CD4-positive, alpha-beta T cell treated with Interleukin-15 for 1 hour (primary cell): Measurements from ENCODE around the gene BCAP29.
A peak's percentile ranks its signal among the peaks of the same experiment; 100 is the strongest.
"Not testable (repeated sequence)": the region's sequence is repeated elsewhere in the genome, so short reads cannot be mapped to it uniquely, and the experiment has no call there.

Experiments
- DNase-seq: peaks from one replicate; pipeline ENCODE4 v3.0.0-alpha.2; 2020

Gene BCAP29

GRCh38 chr7:107579885-107580715 lies at the start of gene BCAP29:
Gene BCAP29 (plus strand): TSS chr7:107580246. CDS start chr7:107580773, 527 bp downstream.
- peak; percentile 68 for DNase-seq

- DNase-seq: no peak
Observed at GRCh38 chr7:107530751-107531150, 49.3 kb upstream of the BCAP29 start.

- DNase-seq: no peak
Observed at GRCh38 chr7:107534139-107534538, 45.9 kb upstream of the BCAP29 start.

GRCh38 chr7:107537228-107537627 lies 42.8 kb upstream of the BCAP29 start:
- DNase-seq: not testable (repeated sequence)

- DNase-seq: no peak
Observed at GRCh38 chr7:107538001-107538400, 42.0 kb upstream of the BCAP29 start.

GRCh38 chr7:107543338-107543993 lies 36.6 kb upstream of the BCAP29 start:
- no peak for DNase-seq

- DNase-seq: no peak
Observed at GRCh38 chr7:107544848-107545591, 35.0 kb upstream of the BCAP29 start.

- no peak for DNase-seq
Observed at GRCh38 chr7:107551936-107552335, 28.1 kb upstream of the BCAP29 start.

- DNase-seq: no peak
Observed at GRCh38 chr7:107555893-107556292, 24.2 kb upstream of the BCAP29 start.

- DNase-seq: no peak
Observed at GRCh38 chr7:107559864-107560263, 20.2 kb upstream of the BCAP29 start.

GRCh38 chr7:107560898-107561516 lies 19.0 kb upstream of the BCAP29 start:
- DNase-seq: no peak

GRCh38 chr7:107563081-107563774 lies 16.8 kb upstream of the BCAP29 start:
- no peak for DNase-seq

- DNase-seq: peak; percentile 81
Observed at GRCh38 chr7:107563775-107564552, 16.1 kb upstream of the BCAP29 start, which contains the start of the genes COG5 and DUS4L. Gene COG5 (minus strand): TSS chr7:107563920. CDS start chr7:107563896, 24 bp downstream. Gene DUS4L (plus strand): TSS chr7:107563971. CDS start chr7:107567071, 3,100 bp downstream.

GRCh38 chr7:107564553-107565298 lies 15.3 kb upstream of the BCAP29 start:
- DNase-seq: no peak

- no peak for DNase-seq
Observed at GRCh38 chr7:107570298-107570697, 9.7 kb upstream of the BCAP29 start.

GRCh38 chr7:107573537-107573936 lies 6.5 kb upstream of the BCAP29 start:
- DNase-seq: no peak

GRCh38 chr7:107579554-107579884 lies 527 bp upstream of the BCAP29 start:
- DNase-seq: no peak

- no peak for DNase-seq
Observed at GRCh38 chr7:107580716-107581383, 804 bp downstream of the BCAP29 start.

GRCh38 chr7:107581387-107582013 lies 1.5 kb downstream of the BCAP29 start:
- DNase-seq: no peak

GRCh38 chr7:107582875-107583274 lies 2.8 kb downstream of the BCAP29 start:
- DNase-seq: no peak
